DND-41 (cell line): ENCODE results near the gene ADCY2.

Experiments used
- ATAC-seq: fragments of 200-7000 bp; cut with Tn5 transposase; 3 replicates; pipeline ENCODE4 v1.9.1; 2021; ENCODE audit warnings: low read depth; ENCODE audit not compliant: insufficient read depth
- DNase-seq: peaks from one replicate; pipeline ENCODE4 v3.0.0-alpha.2; 2020
- H2AFZ ChIP-seq: 2 replicates; pipeline ENCODE4 v1.6.0; 2012; ENCODE audit warnings: low read depth, low read length
- H3K27ac ChIP-seq: 2 replicates; pipeline ENCODE4 v1.5.1; 2012; ENCODE audit warnings: low read length, inconsistent platforms
- H3K27me3 ChIP-seq: fragments of 200-600 bp; sonication (generic); 2 replicates; pipeline ENCODE4 v1.6.0; 2012; ENCODE audit warnings: low read length, mild to moderate bottlenecking, inconsistent platforms; ENCODE audit not compliant: insufficient read depth, poor library complexity
- H3K36me3 ChIP-seq: 2 replicates; pipeline ENCODE4 v1.5.1; 2012; ENCODE audit warnings: low read length, inconsistent platforms; ENCODE audit not compliant: insufficient read depth
- H3K4me1 ChIP-seq: 2 replicates; pipeline ENCODE4 v1.5.1; 2012; ENCODE audit warnings: mild to moderate bottlenecking, low read length; ENCODE audit not compliant: insufficient read depth
- H3K4me2 ChIP-seq: 2 replicates; pipeline ENCODE4 v1.6.0; 2012; ENCODE audit warnings: mild to moderate bottlenecking, moderate library complexity, low read length, inconsistent platforms; ENCODE audit not compliant: insufficient read depth
- H3K4me3 ChIP-seq, 2 experiments: fragments of 200-600 bp in 1 of 2; shearing (Covaris generic) in 1 of 2; 2 replicates each; pipeline ENCODE4 v1.5.1; 2012 to 2016; ENCODE audit warnings: inconsistent platforms in 2 of 2, low read length in 2 of 2, mild to moderate bottlenecking in 2 of 2, low read depth in 1 of 2, moderate library complexity in 1 of 2
- H3K79me2 ChIP-seq: 2 replicates; pipeline ENCODE4 v1.6.0; 2012; ENCODE audit warnings: low read length, inconsistent platforms; ENCODE audit not compliant: insufficient read depth
- H3K9ac ChIP-seq: 2 replicates; pipeline ENCODE4 v1.6.0; 2012; ENCODE audit warnings: low read depth, mild to moderate bottlenecking, inconsistent platforms, low read length, moderate library complexity
- H3K9me3 ChIP-seq: 2 replicates; pipeline ENCODE4 v1.5.1; 2012; ENCODE audit warnings: low read length, moderate library complexity, mild to moderate bottlenecking, inconsistent platforms; ENCODE audit not compliant: insufficient read depth, severe bottlenecking
- H4K20me1 ChIP-seq: 2 replicates; pipeline ENCODE4 v1.6.0; 2012; ENCODE audit warnings: low read length; ENCODE audit not compliant: insufficient read depth
- CTCF ChIP-seq: IDR thresholded peaks from 2 replicates; pipeline ENCODE4 v1.5.1; 2012; ENCODE audit warnings: borderline replicate concordance, low read length, moderate library complexity, mild to moderate bottlenecking; ENCODE audit not compliant: poor library complexity, severe bottlenecking; ENCODE audit errors: extremely low read depth
- EZH2 ChIP-seq: IDR thresholded peaks from 3 replicates; pipeline ENCODE4 v1.6.1; 2012; ENCODE audit warnings: borderline replicate concordance, low read depth, mild to moderate bottlenecking, moderate library complexity, low read length, inconsistent platforms; ENCODE audit not compliant: severe bottlenecking

ADCY2 gene

DNA sequence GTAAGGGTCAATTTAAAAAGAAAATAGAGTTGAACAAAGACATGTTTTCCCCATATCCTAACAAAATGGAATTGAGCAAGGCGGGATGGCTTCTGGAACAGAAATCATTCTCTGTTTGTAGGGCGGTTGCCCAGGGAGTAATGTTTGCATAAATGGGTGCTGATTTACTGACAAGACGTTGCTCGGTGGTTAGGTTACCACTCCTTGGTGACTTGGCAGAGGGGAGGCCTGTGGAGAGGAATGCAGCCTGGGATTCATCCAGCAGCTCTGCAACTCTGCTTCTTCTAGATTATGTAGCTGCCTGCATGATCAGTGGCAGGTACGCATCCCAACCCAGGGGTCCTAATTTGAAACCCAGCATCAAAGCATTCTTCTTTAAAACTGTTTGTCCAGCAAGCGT is 254.8 kb downstream of the ADCY2 start:
- Histone ChIP-seq H3K27me3 (peaks cover 10% of the 10 kb centered on the region), H3K4me3 (no peak overlapping the region), H4K20me1 (no peaks in the 10 kb centered on the region), H3K9me3 (no peaks in the 10 kb centered on the region), H3K79me2 (no peaks in the 10 kb centered on the region), H3K4me2 (no peak overlapping the region), H3K36me3 (no peaks in the 10 kb centered on the region), H2AFZ (no peak overlapping the region), H3K27ac (no peak overlapping the region), H3K9ac (no peak overlapping the region), H3K4me1 (no peaks in the 10 kb centered on the region)
- DNase-seq: no peak
- TF ChIP-seq EZH2 (no peak), CTCF (no peak)
- ATAC-seq: no peak

- Histone ChIP-seq H3K9ac (no peak overlapping the region), H3K4me1 (no peaks in the 10 kb centered on the region), H2AFZ (no peak overlapping the region), H3K9me3 (no peaks in the 10 kb centered on the region), H3K27ac (no peak overlapping the region), H3K27me3 (no peaks in the 10 kb centered on the region), H3K79me2 (no peaks in the 10 kb centered on the region), H3K4me3 (no peak overlapping the region), H4K20me1 (no peaks in the 10 kb centered on the region), H3K4me2 (no peak overlapping the region), H3K36me3 (no peaks in the 10 kb centered on the region)
- DNase-seq: no peak
- ATAC-seq: no peak
- TF ChIP-seq EZH2 (no peak), CTCF (no peak)
These were observed 257.1 kb downstream of the ADCY2 start for GRCh38 chr5:7653046-7653445.

DNA sequence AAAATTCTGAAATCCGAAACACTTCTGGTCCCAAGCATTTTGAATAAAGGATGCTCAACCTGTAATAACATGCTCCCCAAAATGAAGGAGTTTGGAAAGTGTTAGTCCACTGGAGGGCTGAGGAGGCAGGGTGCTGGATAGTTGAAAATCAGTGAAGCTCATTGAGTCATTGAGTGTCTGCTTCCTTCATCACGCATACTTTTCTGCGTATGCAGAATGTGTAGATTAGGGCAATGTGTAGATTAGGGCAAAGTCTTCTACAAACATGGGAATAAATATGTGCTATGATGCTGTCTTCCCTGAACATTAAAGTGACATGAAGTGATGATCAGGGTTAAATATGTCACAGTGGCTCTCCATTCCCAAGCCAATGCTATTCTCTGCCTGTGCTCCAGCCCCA is 261.2 kb downstream of the ADCY2 start:
- no peak for ATAC-seq
- TF ChIP-seq EZH2: no peak
- TF ChIP-seq CTCF: no peak
- no peak overlapping the region for H3K4me2 ChIP-seq

DNA sequence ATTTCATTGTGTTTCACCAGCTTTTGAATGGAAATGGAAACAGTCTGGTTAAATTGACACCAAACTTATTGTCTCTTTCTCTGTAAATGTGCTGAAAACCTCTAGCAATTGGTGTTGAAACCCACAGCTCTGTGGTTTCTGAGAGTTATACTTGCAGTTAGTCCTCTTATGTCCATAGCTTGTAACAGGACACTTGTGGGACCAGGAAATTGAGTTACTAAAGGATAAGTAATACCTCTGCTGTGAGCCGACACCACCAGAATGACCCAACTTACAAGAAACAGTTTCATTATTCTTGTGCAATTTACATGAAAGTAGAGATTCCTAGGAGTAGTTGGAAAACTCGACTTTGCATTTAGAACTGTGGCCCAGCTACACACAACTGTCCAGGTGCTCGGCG is 263.5 kb downstream of the ADCY2 start:
- no peak overlapping the region for H3K4me3 ChIP-seq
- H3K4me1 ChIP-seq: no peaks in the 10 kb centered on the region
- ATAC-seq (no peak), DNase-seq (no peak)
- H3K9me3 ChIP-seq: no peaks in the 10 kb centered on the region
- no peaks in the 10 kb centered on the region for H3K36me3 ChIP-seq
- no peaks in the 10 kb centered on the region for H4K20me1 ChIP-seq
- no peaks in the 10 kb centered on the region for H3K79me2 ChIP-seq
- H3K4me2 ChIP-seq: no peak overlapping the region
- no peak overlapping the region for H3K9ac ChIP-seq
- H3K27me3 ChIP-seq: no peaks in the 10 kb centered on the region
- H3K27ac ChIP-seq: no peak overlapping the region
- TF ChIP-seq EZH2 (no peak), CTCF (no peak)
- no peak overlapping the region for H2AFZ ChIP-seq

More for the DNA sequence above, 261.2 kb downstream of the ADCY2 start:
- Histone ChIP-seq H3K4me1 (no peaks in the 10 kb centered on the region), H3K36me3 (no peaks in the 10 kb centered on the region), H3K4me3 (no peak overlapping the region), H4K20me1 (no peaks in the 10 kb centered on the region), H3K27me3 (no peaks in the 10 kb centered on the region), H3K27ac (no peak overlapping the region), H3K9me3 (no peaks in the 10 kb centered on the region), H3K79me2 (no peaks in the 10 kb centered on the region), H3K9ac (no peak overlapping the region), H2AFZ (no peak overlapping the region)
- no peak for DNase-seq
